RPMI7951 (cell line): ENCODE results near the gene CBR1. TPM values are rescaled to one million over a fixed set of nuclear protein-coding genes. Genes with fewer than 3 reads are reported as not detected.

ENCODE experiments used
- DNase-seq: peaks from one replicate; pipeline ENCODE4 v3.0.0-alpha.2; 2012; ENCODE audit warnings: low read depth
- total RNA-seq: library from RNA; depleted of rRNA; stranded (reverse); fragments of >200 nt; shearing (Covaris generic); gene quantifications from 2 replicates; pipeline ENCODE4 v1.2.3, GENCODE V29; 2014; rRNA removed

The CBR1 gene
- total RNA-seq, 1 experiment from 2014 or later, result 210 TPM

DNA sequence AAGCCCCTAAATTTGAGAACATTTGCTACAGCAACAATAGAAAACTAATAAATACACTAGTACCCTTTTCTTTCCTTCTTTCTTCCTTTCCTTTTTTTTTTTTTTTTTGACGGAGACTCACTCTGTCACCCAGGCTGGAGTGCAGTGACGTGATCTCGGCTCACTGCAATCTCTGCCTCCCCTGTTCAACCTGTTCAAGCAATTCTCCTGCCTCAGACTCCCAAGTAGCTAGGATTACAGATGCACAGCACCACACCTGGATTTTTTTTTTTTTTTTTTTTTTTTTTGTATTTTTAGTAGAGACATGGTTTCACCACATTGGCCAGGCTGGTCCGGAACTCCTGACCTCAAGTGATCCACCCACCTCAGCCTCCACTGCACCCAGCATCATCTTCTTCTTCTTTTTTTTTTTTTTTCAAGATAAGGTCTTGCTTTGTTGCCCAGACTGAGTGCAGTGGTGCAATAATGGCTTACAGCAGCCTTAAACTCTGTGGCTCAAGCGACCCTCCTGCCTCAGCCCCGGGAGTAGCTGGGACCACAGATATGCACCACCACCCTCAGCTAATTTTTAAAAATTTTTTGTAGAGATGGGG, 45.4 kb downstream of the CBR1 start:
- DNase-seq, result no peak

DNA sequence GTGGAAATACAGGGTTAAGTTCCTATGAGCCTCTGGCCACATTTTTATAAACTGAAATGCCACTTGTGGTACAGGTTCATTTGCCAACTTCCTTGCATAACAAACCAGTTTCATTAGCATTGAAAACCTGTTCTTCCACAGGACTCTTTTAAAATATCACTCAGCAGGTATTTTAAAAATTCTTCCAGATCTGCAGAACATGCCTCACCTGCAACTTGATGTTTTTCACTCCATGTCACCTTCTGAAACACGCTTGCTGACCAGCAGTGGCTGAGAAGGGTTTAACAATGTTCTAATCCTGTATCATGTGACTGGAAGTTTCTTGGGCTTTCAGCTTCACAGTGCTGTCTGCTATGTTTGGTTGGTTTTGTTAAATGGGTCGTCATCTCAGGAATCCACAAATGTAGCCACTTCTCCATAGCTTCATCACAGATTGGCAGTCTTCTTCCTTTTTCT, 47.5 kb downstream of the CBR1 start:
- no peak for DNase-seq

GRCh38 chr21:36120304-36120888, 50.6 kb downstream of the CBR1 start:
- peak; percentile 87 for DNase-seq

Other genes starting within 250 kb of the CBR1 start
- 13.8 and 14.4 TPM in 2 replicates for gene SETD4, start 9.5 kb upstream of the CBR1 start, total RNA-seq
- 32.9 and 41.7 TPM in 2 replicates for gene CBR3, start 65.1 kb downstream of the CBR1 start, total RNA-seq
- 7.6 and 8.1 TPM in 2 replicates for gene DOP1B, start 86.8 kb downstream of the CBR1 start, total RNA-seq